Transverse colon (tissue), 4 donors: Measurements from ENCODE around the gene THBS3.
A peak's percentile ranks its signal among the peaks of the same experiment; 100 is the strongest.

Experiments
- CTCF ChIP-seq, 5 experiments: fragments of 200-600 bp in 3 of 5; fragments of 450-650 bp in 2 of 5; sonication (generic) in 3 of 5; IDR thresholded peaks; 1 replicate in 2 of 5; 2 replicates in 3 of 5; pipeline ENCODE4 v1.5.1; 2016 to 2017; ENCODE audit warnings: antibody characterized with exemption in 5 of 5, inconsistent platforms in 3 of 5, mild to moderate bottlenecking in 2 of 5, moderate library complexity in 1 of 5
- POLR2A ChIP-seq: fragments of 450-650 bp; IDR thresholded peaks from one replicate; pipeline ENCODE4 v1.6.1; 2016; ENCODE audit warnings: antibody characterized with exemption, mild to moderate bottlenecking, moderate library complexity
- POLR2AphosphoS5 ChIP-seq, 3 donors: sonication (generic); formaldehyde crosslinking; IDR thresholded peaks; one replicate each; pipeline ENCODE4 v1.6.1; 2016; ENCODE audit warnings: antibody characterized with exemption in 3 of 3

- peak in 1 of 3 donors; percentile 44 for TF ChIP-seq POLR2AphosphoS5 (IDR thresholded peaks at IDR 0.05)
- TF ChIP-seq CTCF (IDR thresholded peaks at IDR 0.05) = peak; percentile 83 to 96 (median 90)
- no peak for TF ChIP-seq POLR2A
These were observed 549 bp downstream of the THBS3 start for GRCh38 chr1:155206891-155207805.
